Liver (tissue), 9 donors: ENCODE results near the gene OMP. TPM values are rescaled to one million over a fixed set of nuclear protein-coding genes. Genes with fewer than 3 reads are reported as not detected.

ENCODE experiments used
- DNase-seq: peaks from one replicate; pipeline ENCODE4 v3.0.0-alpha.2; 2017; ENCODE audit warnings: low spot score
- H3K27ac ChIP-seq, 2 donors: one replicate each; pipeline ENCODE4 v1.7.0; 2013; ENCODE audit warnings: inconsistent platforms in 2 of 2, low read length in 2 of 2, control low read depth in 1 of 2, low read depth in 1 of 2, mild to moderate bottlenecking in 1 of 2
- H3K27me3 ChIP-seq, 4 donors: one replicate each; pipeline versions ENCODE4 v1.6.1 to v1.7.0; 2013; ENCODE audit warnings: low read length in 3 of 4, inconsistent platforms in 1 of 4, mild to moderate bottlenecking in 1 of 4, moderate library complexity in 1 of 4; ENCODE audit not compliant: control insufficient read depth in 4 of 4, insufficient read depth in 4 of 4
- H3K36me3 ChIP-seq, 4 donors: one replicate each; pipeline versions ENCODE4 v1.6.1 to v1.7.0; 2013; ENCODE audit warnings: low read length in 3 of 4, mild to moderate bottlenecking in 3 of 4, low read depth in 1 of 4, moderate library complexity in 1 of 4; ENCODE audit not compliant: control insufficient read depth in 4 of 4, insufficient read depth in 3 of 4
- H3K4me1 ChIP-seq, 4 donors: one replicate each; pipeline versions ENCODE4 v1.6.1 to v1.7.0; 2013; ENCODE audit warnings: low read length in 3 of 4, mild to moderate bottlenecking in 3 of 4, moderate library complexity in 1 of 4; ENCODE audit not compliant: control insufficient read depth in 4 of 4, insufficient read depth in 4 of 4
- H3K4me3 ChIP-seq, 3 donors: one replicate each; pipeline versions ENCODE4 v1.6.1 to v1.7.0; 2013; ENCODE audit warnings: low read length in 3 of 3, control low read depth in 1 of 3, low read depth in 1 of 3, mild to moderate bottlenecking in 1 of 3
- H3K9ac ChIP-seq, 2 donors: one replicate each; pipeline ENCODE4 v1.7.0; 2013; ENCODE audit warnings: low read length in 2 of 2, mild to moderate bottlenecking in 2 of 2, moderate library complexity in 2 of 2, control low read depth in 1 of 2, low read depth in 1 of 2
- H3K9me3 ChIP-seq, 4 donors: one replicate each; pipeline versions ENCODE4 v1.6.1 to v1.7.0; 2013; ENCODE audit warnings: low read length in 3 of 4; ENCODE audit not compliant: control insufficient read depth in 4 of 4
- ATF3 ChIP-seq: IDR thresholded peaks from 2 replicates; pipeline ENCODE4 v1.6.1; 2016; ENCODE audit warnings: antibody characterized with exemption
- CTCF ChIP-seq: fragments of 150-350 bp; IDR thresholded peaks from 2 replicates; pipeline ENCODE4 v1.5.1; 2017; ENCODE audit warnings: improper control_type of control experiment, low read depth, low read length; ENCODE audit not compliant: missing input control
- FOXA1 ChIP-seq: IDR thresholded peaks from 2 replicates; pipeline ENCODE4 v1.6.1; 2016; ENCODE audit warnings: antibody characterized with exemption
- FOXA2 ChIP-seq: IDR thresholded peaks from 2 replicates; pipeline ENCODE4 v1.6.1; 2016; ENCODE audit warnings: antibody characterized with exemption
- GABPA ChIP-seq, 2 donors: IDR thresholded peaks in 1 of 2; conservative IDR thresholded peaks in 1 of 2; 2 replicates each; pipeline ENCODE4 v1.6.1; 2016; ENCODE audit warnings: antibody characterized with exemption in 2 of 2, mild to moderate bottlenecking in 1 of 2, moderate library complexity in 1 of 2
- HNF4A ChIP-seq, 2 donors: conservative IDR thresholded peaks; 2 replicates each; pipeline ENCODE4 v1.6.1; 2016; ENCODE audit warnings: antibody characterized with exemption in 2 of 2, mild to moderate bottlenecking in 2 of 2
- JUND ChIP-seq, 2 donors: IDR thresholded peaks; 2 replicates each; pipeline ENCODE4 v1.6.1; 2016; ENCODE audit warnings: antibody characterized with exemption in 2 of 2
- MAX ChIP-seq: IDR thresholded peaks from 2 replicates; pipeline ENCODE4 v1.6.1; 2016; ENCODE audit warnings: antibody characterized with exemption
- NR2F2 ChIP-seq: IDR thresholded peaks from 2 replicates; pipeline ENCODE4 v1.6.1; 2016; ENCODE audit warnings: antibody characterized with exemption
- RAD21 ChIP-seq, 2 donors: IDR thresholded peaks; 2 replicates each; pipeline ENCODE4 v1.6.1; 2016; ENCODE audit warnings: antibody characterized with exemption in 2 of 2, mild to moderate bottlenecking in 2 of 2
- RXRA ChIP-seq, 2 donors: IDR thresholded peaks; 2 replicates each; pipeline ENCODE4 v1.6.1; 2017 to 2018; ENCODE audit warnings: antibody characterized with exemption in 2 of 2, mild to moderate bottlenecking in 1 of 2
- SP1 ChIP-seq: IDR thresholded peaks from 2 replicates; pipeline ENCODE4 v1.6.1; 2018; ENCODE audit warnings: antibody characterized with exemption, mild to moderate bottlenecking
- TAF1 ChIP-seq: conservative IDR thresholded peaks from 2 replicates; pipeline ENCODE4 v1.6.1; 2016; ENCODE audit warnings: antibody characterized with exemption, mild to moderate bottlenecking
- YY1 ChIP-seq: IDR thresholded peaks from 2 replicates; pipeline ENCODE4 v1.6.1; 2016; ENCODE audit warnings: antibody characterized with exemption, mild to moderate bottlenecking
- ZBTB33 ChIP-seq: IDR thresholded peaks from 2 replicates; pipeline ENCODE4 v1.6.1; 2016; ENCODE audit warnings: antibody characterized with exemption
- WGBS: extraction: QIAGEN DNeasy Blood & Tissue Kit; methylation state at CpG from one replicate; pipeline ENCODE4 v1.1.7; 2013; 5-methylcytosine and 5-hydroxymethylcytosine counted together
- polyA plus RNA-seq, 2 donors: library from polyadenylated mRNA; stranded (reverse) in 1 of 2; unstranded in 1 of 2; fragments of 200-250 nt in 1 of 2; fragments of >200 nt in 1 of 2; fragmentation: Nextera tagmentation in 1 of 2; extraction: Ambion mirVana in 1 of 2; gene quantifications; one replicate each; pipeline versions ENCODE4 v1.2.1 to v1.2.3, GENCODE V29; 2013 to 2015
- total RNA-seq, 2 donors: library from RNA; depleted of rRNA; stranded (reverse); fragments of >200 nt; gene quantifications; one replicate each; pipeline ENCODE4 v1.2.3, GENCODE V29; 2014
- donor health status: healthy.
- donor health status: healthy.
- donor health status: healthy.
- donor health status: healthy.
- donor health status: healthy.

Gene OMP
- total and polyA plus RNA-seq, 4 donors: 0.24 to 0.75 (median 0.65) TPM; not detected in 1

- Histone ChIP-seq H3K4me1 (peaks cover 5 to 26% (median 14%) of the 10 kb centered on the region in 4 donors), H3K27ac (no peak overlapping the region), H3K9me3 (no peaks in the 10 kb centered on the region), H3K4me3 (no peak overlapping the region), H3K9ac (no peak overlapping the region), H3K27me3 (no peaks in the 10 kb centered on the region), H3K36me3 (peaks cover 0 to 6% (median 4%) of the 10 kb centered on the region in 4 donors)
- TF ChIP-seq FOXA2 (no peak), YY1 (no peak), RAD21 (IDR thresholded peaks at IDR 0.05) (peak; percentile 36 to 57), SP1 (no peak), ZBTB33 (no peak), CTCF (peak; percentile 28)
- 89% methylated on average over 5 of the region's 5 CpGs for WGBS
- DNase-seq: no peak
These were observed 1.6 kb upstream of the OMP start for GRCh38 chr11:77101043-77101537.

GRCh38 chr11:77103319-77103718 lies 679 bp downstream of the OMP start:
- Histone ChIP-seq H3K4me3 (no peak overlapping the region), H3K9me3 (no peaks in the 10 kb centered on the region), H3K9ac (no peak overlapping the region), H3K4me1 (peaks cover 0 to 38% (median 19%) of the 10 kb centered on the region in 4 donors), H3K27ac (no peak overlapping the region), H3K36me3 (peaks cover 0 to 6% (median 4%) of the 10 kb centered on the region in 4 donors), H3K27me3 (no peaks in the 10 kb centered on the region)
- no peak for DNase-seq
- WGBS: 84% methylated on average over 2 of the region's 2 CpGs
- no peak for TF ChIP-seq RXRA (IDR thresholded peaks at IDR 0.05)
- TF ChIP-seq FOXA1: no peak
- TF ChIP-seq HNF4A (conservative IDR thresholded peaks at IDR 0.05): no peak
- no peak for TF ChIP-seq SP1
- TF ChIP-seq ZBTB33: no peak
- TF ChIP-seq JUND (IDR thresholded peaks at IDR 0.05): no peak

- Histone ChIP-seq H3K4me3 (no peak overlapping the region), H3K36me3 (peaks cover 0 to 6% (median 4%) of the 10 kb centered on the region in 4 donors), H3K27ac (no peak overlapping the region), H3K4me1 (peaks cover 0 to 40% (median 20%) of the 10 kb centered on the region in 4 donors), H3K9ac (no peak overlapping the region), H3K27me3 (no peaks in the 10 kb centered on the region), H3K9me3 (no peaks in the 10 kb centered on the region)
- no peak for DNase-seq
- TF ChIP-seq SP1: no peak
- TF ChIP-seq FOXA2: no peak
- no peak for TF ChIP-seq HNF4A (conservative IDR thresholded peaks at IDR 0.05)
- TF ChIP-seq RXRA (IDR thresholded peaks at IDR 0.05): no peak
- TF ChIP-seq MAX: no peak
- no peak for TF ChIP-seq TAF1
- TF ChIP-seq CTCF: no peak
- no peak for TF ChIP-seq ZBTB33
- TF ChIP-seq RAD21 (IDR thresholded peaks at IDR 0.05): no peak
- TF ChIP-seq YY1: no peak
- TF ChIP-seq NR2F2: no peak
- TF ChIP-seq FOXA1: no peak
- no peak for TF ChIP-seq ATF3
- no peak for TF ChIP-seq GABPA (IDR thresholded peaks at IDR 0.05 in 1 of 2, conservative IDR thresholded peaks at IDR 0.05 in 1 of 2)
- 94% methylated on average over 8 of the region's 8 CpGs for WGBS
These were observed 2.1 kb downstream of the OMP start for GRCh38 chr11:77104727-77105126.
